Peyer's patch (tissue), 4 donors: ENCODE measurements around the gene DMD.

Experiments
- CTCF ChIP-seq, 6 experiments: fragments of 450-650 bp in 4 of 6; fragments of 200-600 bp in 2 of 6; sonication (generic) in 1 of 6; IDR thresholded peaks; one replicate each; pipeline ENCODE4 v1.5.1; 2017 to 2019; ENCODE audit warnings: antibody characterized with exemption in 6 of 6, mild to moderate bottlenecking in 3 of 6, moderate library complexity in 1 of 6
- POLR2A ChIP-seq, 2 donors: fragments of 450-650 bp; IDR thresholded peaks; one replicate each; pipeline ENCODE4 v1.5.1; 2017; ENCODE audit warnings: antibody characterized with exemption in 2 of 2, mild to moderate bottlenecking in 2 of 2, moderate library complexity in 2 of 2

- no peak for TF ChIP-seq CTCF (IDR thresholded peaks at IDR 0.05)
- TF ChIP-seq POLR2A (IDR thresholded peaks at IDR 0.05) = no peak
Observed at GRCh38 chrX:32614707-32615106, 596.6 kb downstream of the DMD start.
